ENCODE data around the gene GATA6. TPM values are rescaled to one million over a fixed set of nuclear protein-coding genes. Genes with fewer than 3 reads are reported as not detected.
A peak's percentile ranks its signal among the peaks of the same experiment; 100 is the strongest.
"Not testable (repeated sequence)": the region's sequence is repeated elsewhere in the genome, so short reads cannot be mapped to it uniquely, and the experiment has no call there.

Gene GATA6
- total RNA-seq, 1 donor from 2014 or later: 12.6 TPM

GRCh38 chr18:22204996-22205395 lies 35.6 kb downstream of the GATA6 start:
- no peak for DNase-seq (ENCODE audit: low spot score)

- no peak for DNase-seq (ENCODE audit: low spot score)
Observed at GRCh38 chr18:22207021-22207758, 37.8 kb downstream of the GATA6 start.

- DNase-seq (ENCODE audit: low spot score): no peak
Observed at GRCh38 chr18:22210311-22210754, 40.9 kb downstream of the GATA6 start.

- DNase-seq (ENCODE audit: low spot score): no peak
Observed at GRCh38 chr18:22211657-22212056, 42.3 kb downstream of the GATA6 start.

GRCh38 chr18:22213333-22213973 lies 44.1 kb downstream of the GATA6 start:
- no peak for DNase-seq (ENCODE audit: low spot score)

GRCh38 chr18:22214731-22215528 lies 45.5 kb downstream of the GATA6 start:
- DNase-seq (ENCODE audit: low spot score): no peak

- no peak for DNase-seq (ENCODE audit: low spot score)
Observed at GRCh38 chr18:22218835-22219234, 49.4 kb downstream of the GATA6 start.

GRCh38 chr18:22219568-22220355 lies 50.4 kb downstream of the GATA6 start:
- DNase-seq (ENCODE audit: low spot score): no peak

- DNase-seq (ENCODE audit: low spot score): not testable (repeated sequence)
Observed at GRCh38 chr18:22220585-22220984, 51.2 kb downstream of the GATA6 start.

- DNase-seq (ENCODE audit: low spot score): no peak
Observed at GRCh38 chr18:22221350-22221749, 52.0 kb downstream of the GATA6 start.

- peak; percentile 63 for DNase-seq (ENCODE audit: low spot score)
Observed at GRCh38 chr18:22223254-22223964, 54.0 kb downstream of the GATA6 start.

GRCh38 chr18:22223965-22224322 lies 54.6 kb downstream of the GATA6 start:
- no peak for DNase-seq (ENCODE audit: low spot score)

GRCh38 chr18:22224339-22224738 lies 55.0 kb downstream of the GATA6 start:
- DNase-seq (ENCODE audit: low spot score): no peak

GRCh38 chr18:22226801-22227200 lies 57.4 kb downstream of the GATA6 start:
- DNase-seq (ENCODE audit: low spot score): no peak

- no peak for DNase-seq (ENCODE audit: low spot score)
Observed at GRCh38 chr18:22228976-22229375, 59.6 kb downstream of the GATA6 start.

GRCh38 chr18:22229456-22230124 lies 60.2 kb downstream of the GATA6 start:
- no peak for DNase-seq (ENCODE audit: low spot score)

- no peak for DNase-seq (ENCODE audit: low spot score)
Observed at GRCh38 chr18:22230471-22230945, 61.1 kb downstream of the GATA6 start.

- no peak for DNase-seq (ENCODE audit: low spot score)
Observed at GRCh38 chr18:22233266-22233665, 63.9 kb downstream of the GATA6 start.

GRCh38 chr18:22238036-22238435 lies 68.6 kb downstream of the GATA6 start:
- no peak for DNase-seq (ENCODE audit: low spot score)

- no peak for DNase-seq (ENCODE audit: low spot score)
Observed at GRCh38 chr18:22238681-22239080, 69.3 kb downstream of the GATA6 start.

Measured in ureter (tissue), 1 donor.